ENCODE data around the gene UACA.

UACA gene

DNA sequence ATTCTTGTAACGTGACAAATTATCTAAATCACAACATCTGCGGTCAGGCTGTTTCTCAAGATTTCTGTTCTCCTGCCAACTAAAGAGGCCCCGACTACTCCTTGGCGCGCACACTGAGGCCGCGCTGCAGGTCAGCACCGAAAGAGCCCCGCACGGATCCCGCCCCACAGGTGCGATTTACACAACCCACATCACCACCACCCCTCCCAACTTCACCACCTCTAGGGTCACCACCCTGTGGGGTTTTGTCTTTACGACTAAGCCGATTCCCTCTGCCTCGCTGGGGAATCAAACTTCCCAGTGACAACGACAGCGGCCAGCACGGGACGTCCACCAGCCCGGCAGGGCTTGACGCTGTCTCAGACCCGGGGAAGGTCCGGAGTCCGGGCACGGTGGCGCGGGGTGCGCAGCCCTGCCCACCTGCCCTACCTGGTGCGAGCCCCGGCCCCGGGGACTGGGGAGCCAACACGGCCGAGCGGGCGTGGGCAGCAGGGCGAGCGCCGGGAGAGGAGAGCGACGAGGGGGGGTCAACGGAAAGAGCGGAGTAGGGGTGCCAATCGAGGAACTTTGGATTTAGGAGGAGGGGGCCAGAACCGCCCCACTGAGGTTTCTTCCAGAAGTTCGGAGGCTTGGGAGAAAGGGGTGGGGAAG is 764 bp downstream of the UACA start:
- no peaks in the 10 kb centered on the region for H3K27me3 ChIP-seq (ENCODE audit: insufficient read depth, poor library complexity, severe bottlenecking)
- peak overlapping the region; percentile 39 for H3K4me3 ChIP-seq (replicated peaks; ENCODE audit: insufficient read depth, low read length)
- no peak overlapping the region for H3K27ac ChIP-seq (replicated peaks)
- TF ChIP-seq, protein P1, sequence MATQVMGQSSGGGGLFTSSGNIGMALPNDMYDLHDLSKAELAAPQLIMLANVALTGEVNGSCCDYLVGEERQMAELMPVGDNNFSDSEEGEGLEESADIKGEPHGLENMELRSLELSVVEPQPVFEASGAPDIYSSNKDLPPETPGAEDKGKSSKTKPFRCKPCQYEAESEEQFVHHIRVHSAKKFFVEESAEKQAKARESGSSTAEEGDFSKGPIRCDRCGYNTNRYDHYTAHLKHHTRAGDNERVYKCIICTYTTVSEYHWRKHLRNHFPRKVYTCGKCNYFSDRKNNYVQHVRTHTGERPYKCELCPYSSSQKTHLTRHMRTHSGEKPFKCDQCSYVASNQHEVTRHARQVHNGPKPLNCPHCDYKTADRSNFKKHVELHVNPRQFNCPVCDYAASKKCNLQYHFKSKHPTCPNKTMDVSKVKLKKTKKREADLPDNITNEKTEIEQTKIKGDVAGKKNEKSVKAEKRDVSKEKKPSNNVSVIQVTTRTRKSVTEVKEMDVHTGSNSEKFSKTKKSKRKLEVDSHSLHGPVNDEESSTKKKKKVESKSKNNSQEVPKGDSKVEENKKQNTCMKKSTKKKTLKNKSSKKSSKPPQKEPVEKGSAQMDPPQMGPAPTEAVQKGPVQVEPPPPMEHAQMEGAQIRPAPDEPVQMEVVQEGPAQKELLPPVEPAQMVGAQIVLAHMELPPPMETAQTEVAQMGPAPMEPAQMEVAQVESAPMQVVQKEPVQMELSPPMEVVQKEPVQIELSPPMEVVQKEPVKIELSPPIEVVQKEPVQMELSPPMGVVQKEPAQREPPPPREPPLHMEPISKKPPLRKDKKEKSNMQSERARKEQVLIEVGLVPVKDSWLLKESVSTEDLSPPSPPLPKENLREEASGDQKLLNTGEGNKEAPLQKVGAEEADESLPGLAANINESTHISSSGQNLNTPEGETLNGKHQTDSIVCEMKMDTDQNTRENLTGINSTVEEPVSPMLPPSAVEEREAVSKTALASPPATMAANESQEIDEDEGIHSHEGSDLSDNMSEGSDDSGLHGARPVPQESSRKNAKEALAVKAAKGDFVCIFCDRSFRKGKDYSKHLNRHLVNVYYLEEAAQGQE (IDR thresholded peaks at IDR 0.05; ENCODE audit: insufficient replicate concordance, low read depth), result no peak
- TF ChIP-seq POLR2AphosphoS5 (IDR thresholded peaks at IDR 0.05; ENCODE audit: low read depth) (no peak), GABPA (IDR thresholded peaks at IDR 0.05; ENCODE audit: low read depth) (no peak), SPI1 (IDR thresholded peaks at IDR 0.05; ENCODE audit: borderline replicate concordance, low read depth) (no peak)
- TF ChIP-seq, protein P2, sequence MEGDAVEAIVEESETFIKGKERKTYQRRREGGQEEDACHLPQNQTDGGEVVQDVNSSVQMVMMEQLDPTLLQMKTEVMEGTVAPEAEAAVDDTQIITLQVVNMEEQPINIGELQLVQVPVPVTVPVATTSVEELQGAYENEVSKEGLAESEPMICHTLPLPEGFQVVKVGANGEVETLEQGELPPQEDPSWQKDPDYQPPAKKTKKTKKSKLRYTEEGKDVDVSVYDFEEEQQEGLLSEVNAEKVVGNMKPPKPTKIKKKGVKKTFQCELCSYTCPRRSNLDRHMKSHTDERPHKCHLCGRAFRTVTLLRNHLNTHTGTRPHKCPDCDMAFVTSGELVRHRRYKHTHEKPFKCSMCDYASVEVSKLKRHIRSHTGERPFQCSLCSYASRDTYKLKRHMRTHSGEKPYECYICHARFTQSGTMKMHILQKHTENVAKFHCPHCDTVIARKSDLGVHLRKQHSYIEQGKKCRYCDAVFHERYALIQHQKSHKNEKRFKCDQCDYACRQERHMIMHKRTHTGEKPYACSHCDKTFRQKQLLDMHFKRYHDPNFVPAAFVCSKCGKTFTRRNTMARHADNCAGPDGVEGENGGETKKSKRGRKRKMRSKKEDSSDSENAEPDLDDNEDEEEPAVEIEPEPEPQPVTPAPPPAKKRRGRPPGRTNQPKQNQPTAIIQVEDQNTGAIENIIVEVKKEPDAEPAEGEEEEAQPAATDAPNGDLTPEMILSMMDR (IDR thresholded peaks at IDR 0.05; ENCODE audit: insufficient read depth, low read length), result no peak
- peak in 1 of 2 experiments; percentile 49 for DNase-seq (ENCODE audit: low read depth in 1 of 2, low spot score in 1 of 2)

DNA sequence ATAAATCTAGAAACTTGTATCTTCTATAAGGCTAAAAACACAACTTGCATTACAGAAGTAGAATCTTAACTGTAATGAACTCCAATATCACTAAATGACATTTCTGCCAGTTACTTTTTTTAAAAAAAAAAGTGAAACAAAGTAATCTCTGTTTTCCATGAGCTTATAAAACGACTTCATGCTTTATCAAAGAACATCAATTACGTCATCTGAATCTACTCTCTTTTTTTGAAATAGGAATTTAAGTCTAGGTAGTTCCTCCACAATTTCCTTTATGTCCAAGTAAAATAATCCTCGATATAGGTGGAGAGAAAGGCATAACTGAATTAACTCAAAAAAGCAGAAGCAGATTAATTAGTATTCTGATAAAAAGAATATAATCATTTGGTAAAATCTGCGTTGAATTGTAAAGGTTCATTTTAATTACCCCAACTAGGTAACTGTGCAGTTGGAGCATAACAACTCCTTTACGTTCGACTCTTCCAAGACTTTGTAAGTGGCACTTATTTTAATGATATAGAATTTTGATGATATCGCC is 1.4 kb downstream of the UACA start:
- DNase-seq (ENCODE audit: low read depth in 1 of 2, low spot score in 1 of 2), result no peak
- Histone ChIP-seq H3K27ac (replicated peaks) (no peak overlapping the region), H3K4me3 (replicated peaks; ENCODE audit: insufficient read depth, low read length) (no peak overlapping the region), H3K27me3 (ENCODE audit: insufficient read depth, poor library complexity, severe bottlenecking) (no peaks in the 10 kb centered on the region)
- TF ChIP-seq GABPA (IDR thresholded peaks at IDR 0.05; ENCODE audit: low read depth) (no peak), SPI1 (IDR thresholded peaks at IDR 0.05; ENCODE audit: borderline replicate concordance, low read depth) (no peak), POLR2AphosphoS5 (IDR thresholded peaks at IDR 0.05; ENCODE audit: low read depth) (no peak)
- TF ChIP-seq, protein P1 (IDR thresholded peaks at IDR 0.05; ENCODE audit: insufficient replicate concordance, low read depth), result no peak
- TF ChIP-seq, protein P2 (IDR thresholded peaks at IDR 0.05; ENCODE audit: insufficient read depth, low read length), result no peak

DNA sequence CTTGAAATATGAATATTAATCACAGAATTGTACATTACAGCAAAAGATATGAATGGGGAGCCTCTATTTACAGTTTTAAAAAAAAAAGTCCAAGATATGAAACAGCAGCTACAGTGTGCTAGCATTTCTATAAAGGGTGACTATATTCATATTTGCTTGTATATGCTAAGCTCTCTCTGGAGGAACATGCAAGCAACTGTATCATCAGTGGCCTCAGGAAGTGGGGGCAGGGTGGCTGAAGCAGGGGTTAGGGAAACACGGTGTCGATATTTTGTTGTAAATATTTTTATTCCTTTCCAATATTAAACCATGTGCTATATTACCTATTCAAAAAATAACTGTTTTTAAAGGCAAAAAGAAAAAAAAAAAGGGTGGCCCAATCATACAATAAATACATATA is 2.3 kb downstream of the UACA start:
- H3K27me3 ChIP-seq (ENCODE audit: insufficient read depth, poor library complexity, severe bottlenecking), result no peaks in the 10 kb centered on the region
- no peak for TF ChIP-seq SPI1 (IDR thresholded peaks at IDR 0.05; ENCODE audit: borderline replicate concordance, low read depth)
- TF ChIP-seq, protein P2 (IDR thresholded peaks at IDR 0.05; ENCODE audit: insufficient read depth, low read length), result no peak
- no peak for DNase-seq (ENCODE audit: low read depth in 1 of 2, low spot score in 1 of 2)
- no peak overlapping the region for H3K27ac ChIP-seq (replicated peaks)
- no peak overlapping the region for H3K4me3 ChIP-seq (replicated peaks; ENCODE audit: insufficient read depth, low read length)
